ENCODE data around the gene HIVEP2. TPM values are rescaled to one million over a fixed set of nuclear protein-coding genes. Genes with fewer than 3 reads are reported as not detected.

The HIVEP2 gene
- polyA plus RNA-seq, 3 donors: 0.16 to 1.4 (median 0.64) TPM

GRCh38 chr6:142800240-142800639, 144.7 kb downstream of the HIVEP2 start:
- DNase-seq: no peak
- H4K20me1 ChIP-seq (ENCODE audit: insufficient read depth, low read length): no peaks in the 10 kb centered on the region
- no peak overlapping the region for H3K27ac ChIP-seq (ENCODE audit: low read depth in 1 of 2, low read length in 2 of 2)
- no peak overlapping the region for H2AFZ ChIP-seq (ENCODE audit: insufficient read depth, low read depth, low read length, poor library complexity, severe bottlenecking)
- no peaks in the 10 kb centered on the region for H3K9me3 Mint-ChIP-seq
- H3K4me1 Mint-ChIP-seq: peaks cover 11% of the 10 kb centered on the region
- H3K79me2 ChIP-seq (ENCODE audit: insufficient read depth, low read length): no peaks in the 10 kb centered on the region
- H3K4me1 ChIP-seq (ENCODE audit: control insufficient read depth in 1 of 2, insufficient read depth in 2 of 2, low read length in 2 of 2): peaks cover 0 to 10% of the 10 kb centered on the region in 2 donors
- H3K4me3 Mint-ChIP-seq: no peak overlapping the region
- no peaks in the 10 kb centered on the region for H3K36me3 ChIP-seq (replicated peaks in 1 of 2; ENCODE audit: control insufficient read depth in 1 of 2, insufficient read depth in 2 of 2, low read length in 2 of 2)
- no peak overlapping the region for H3K4me3 ChIP-seq (replicated peaks in 1 of 3; ENCODE audit: low read depth in 2 of 3, low read length in 3 of 3)
- H3K4me2 ChIP-seq (replicated peaks; ENCODE audit: extremely low read depth, low read length, poor library complexity, severe bottlenecking): no peak overlapping the region
- no peak overlapping the region for H3K9ac ChIP-seq (ENCODE audit: insufficient read depth, low read length, poor library complexity, severe bottlenecking)
- no peaks in the 10 kb centered on the region for H3K36me3 Mint-ChIP-seq
- no peaks in the 10 kb centered on the region for H3K9me3 ChIP-seq (replicated peaks in 1 of 2; ENCODE audit: control insufficient read depth in 1 of 2, insufficient read depth in 1 of 2, low read length in 2 of 2)
- intact Hi-C loops (cut with micrococcal nuclease): no loop called here
- no peak overlapping the region for H3K27ac Mint-ChIP-seq
- no peak for TF ChIP-seq CTCF (IDR thresholded peaks at IDR 0.05)
- no peaks in the 10 kb centered on the region for H3K27me3 ChIP-seq (ENCODE audit: control insufficient read depth in 2 of 2, insufficient read depth in 2 of 2, low read length in 2 of 2)
- peaks cover 0 to 2% (median 2%) of the 10 kb centered on the region in 3 donors for H3K27me3 Mint-ChIP-seq (ENCODE audit: low read depth in 3 of 3)

- H3K27ac Mint-ChIP-seq: no peak overlapping the region
- no peak for TF ChIP-seq CTCF (IDR thresholded peaks at IDR 0.05)
- H3K79me2 ChIP-seq (ENCODE audit: insufficient read depth, low read length): no peaks in the 10 kb centered on the region
- DNase-seq: no peak
- WGBS (ENCODE audit: insufficient coverage): no CpG with 5 or more reads among the region's 1 CpG
- peaks cover 0 to 10% of the 10 kb centered on the region in 2 donors for H3K4me1 ChIP-seq (ENCODE audit: control insufficient read depth in 1 of 2, insufficient read depth in 2 of 2, low read length in 2 of 2)
- no peak overlapping the region for H3K4me2 ChIP-seq (replicated peaks; ENCODE audit: extremely low read depth, low read length, poor library complexity, severe bottlenecking)
- no peak overlapping the region for H2AFZ ChIP-seq (ENCODE audit: insufficient read depth, low read depth, low read length, poor library complexity, severe bottlenecking)
- no peaks in the 10 kb centered on the region for H3K36me3 Mint-ChIP-seq
- H3K4me1 Mint-ChIP-seq: peaks cover 11% of the 10 kb centered on the region
- peaks cover 0 to 2% (median 2%) of the 10 kb centered on the region in 3 donors for H3K27me3 Mint-ChIP-seq (ENCODE audit: low read depth in 3 of 3)
- no peaks in the 10 kb centered on the region for H4K20me1 ChIP-seq (ENCODE audit: insufficient read depth, low read length)
- no peak overlapping the region for H3K4me3 ChIP-seq (replicated peaks in 1 of 3; ENCODE audit: low read depth in 2 of 3, low read length in 3 of 3)
- intact Hi-C loops (cut with micrococcal nuclease): no loop called here
- no peaks in the 10 kb centered on the region for H3K27me3 ChIP-seq (ENCODE audit: control insufficient read depth in 2 of 2, insufficient read depth in 2 of 2, low read length in 2 of 2)
- H3K27ac ChIP-seq (ENCODE audit: low read depth in 1 of 2, low read length in 2 of 2): no peak overlapping the region
- H3K36me3 ChIP-seq (replicated peaks in 1 of 2; ENCODE audit: control insufficient read depth in 1 of 2, insufficient read depth in 2 of 2, low read length in 2 of 2): no peaks in the 10 kb centered on the region
- no peak overlapping the region for H3K9ac ChIP-seq (ENCODE audit: insufficient read depth, low read length, poor library complexity, severe bottlenecking)
- H3K9me3 ChIP-seq (replicated peaks in 1 of 2; ENCODE audit: control insufficient read depth in 1 of 2, insufficient read depth in 1 of 2, low read length in 2 of 2): no peaks in the 10 kb centered on the region
- no peaks in the 10 kb centered on the region for H3K9me3 Mint-ChIP-seq
- no peak overlapping the region for H3K4me3 Mint-ChIP-seq
Observed at GRCh38 chr6:142799639-142800038, 145.3 kb downstream of the HIVEP2 start.
